ENCODE measurements around the gene CLMN.

The CLMN gene

DNA sequence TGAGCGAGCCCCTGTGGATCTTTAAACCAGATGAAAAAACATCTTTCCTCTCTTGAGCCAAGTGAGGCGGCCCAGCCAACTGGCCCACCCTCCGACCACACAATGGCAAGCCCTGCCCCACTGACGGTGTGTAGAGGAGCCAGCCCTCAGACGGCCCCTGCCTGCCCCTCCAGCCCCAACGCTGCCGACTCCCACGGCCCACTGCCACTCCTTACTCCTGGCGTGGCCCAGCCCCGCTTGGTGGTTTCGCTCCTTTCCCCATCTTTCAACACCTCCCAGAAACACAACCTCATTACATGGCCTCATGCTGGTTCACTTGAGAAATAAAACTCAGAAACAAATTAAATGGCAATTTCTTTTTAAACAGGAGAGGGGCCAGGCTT, 81.8 kb downstream of the CLMN start:
- no peak for DNase-seq (ENCODE audit: low read depth)

DNA sequence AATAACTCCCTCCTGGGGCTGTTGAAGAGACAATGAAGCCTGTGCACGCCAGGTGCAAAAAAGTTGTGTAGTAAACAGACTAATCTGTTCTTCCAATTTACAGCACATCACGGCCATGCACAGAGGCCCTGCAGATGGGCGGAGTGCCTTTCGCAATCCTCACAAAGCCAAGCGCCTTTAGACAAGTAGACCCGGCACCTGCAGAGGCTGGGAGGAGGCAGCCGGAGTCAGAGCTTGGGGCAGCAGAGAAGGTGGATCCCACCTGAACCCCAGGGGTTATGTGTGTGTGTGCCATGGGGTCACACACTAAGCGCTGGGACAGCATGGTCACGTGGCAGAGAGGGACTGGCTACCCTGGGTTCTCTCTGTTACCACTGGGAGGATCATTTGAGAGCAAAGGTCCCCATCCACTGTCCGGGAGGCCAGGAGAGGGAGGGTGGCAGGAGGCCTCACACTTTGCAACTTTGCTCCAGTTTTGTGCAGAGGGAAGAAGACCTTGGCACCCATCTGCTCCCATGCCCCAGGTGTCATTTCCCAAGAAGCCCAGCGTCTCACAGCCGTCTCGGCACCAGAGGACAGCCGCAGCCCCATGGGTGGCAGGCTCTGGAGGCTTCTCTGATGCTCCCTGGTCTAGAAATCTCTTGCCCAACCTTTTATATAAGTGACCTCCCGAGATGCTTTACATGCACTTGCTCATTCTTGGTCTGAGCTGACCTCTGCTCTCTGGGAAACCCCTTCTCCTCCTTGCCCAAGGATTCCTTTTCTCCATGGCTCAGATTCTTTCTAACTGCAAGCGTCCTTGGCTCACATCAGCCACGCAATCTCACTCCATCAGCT, 82.4 kb downstream of the CLMN start:
- no peak for DNase-seq (ENCODE audit: low read depth)

DNA sequence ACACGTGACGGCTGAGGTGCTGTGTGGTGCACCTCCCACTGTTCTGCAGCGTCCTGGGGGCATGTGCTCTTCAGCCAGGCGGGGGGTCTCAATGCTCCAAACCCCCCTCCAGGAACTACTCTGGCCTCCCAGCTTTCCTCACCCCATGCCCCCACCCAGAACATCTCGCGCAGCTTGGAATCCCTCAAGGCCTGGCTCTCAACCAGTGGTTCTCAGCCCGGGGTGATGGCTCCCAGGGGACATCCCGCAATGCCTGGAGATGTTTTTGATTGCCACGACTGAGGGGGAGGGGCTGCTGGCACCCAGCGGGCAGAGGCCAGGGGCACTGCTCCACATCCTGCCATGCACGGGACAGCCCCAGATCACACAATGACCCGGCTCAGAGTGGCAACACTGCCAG, 83.5 kb downstream of the CLMN start:
- DNase-seq (ENCODE audit: low read depth) = no peak

DNA sequence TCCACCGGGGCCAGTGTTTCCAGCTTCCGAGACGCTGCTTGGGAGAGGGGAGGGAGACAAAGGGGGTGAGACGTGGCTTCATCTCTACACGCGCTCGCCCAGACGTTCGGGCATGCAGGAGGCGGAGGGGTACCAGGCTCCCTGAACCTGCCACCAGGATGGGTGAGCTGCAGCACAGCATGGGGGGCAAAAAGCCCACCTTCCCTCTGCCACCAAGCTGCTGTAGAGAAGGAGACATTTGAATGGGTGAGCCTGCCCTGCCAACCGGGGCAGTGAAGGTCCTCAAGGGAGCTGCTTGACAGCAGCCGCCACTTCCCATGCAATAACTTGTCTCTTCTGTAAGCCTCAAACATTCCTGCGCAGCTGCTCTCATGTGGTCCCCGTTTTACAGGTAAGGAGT, 83.9 kb downstream of the CLMN start:
- DNase-seq (ENCODE audit: low read depth) = no peak

DNA sequence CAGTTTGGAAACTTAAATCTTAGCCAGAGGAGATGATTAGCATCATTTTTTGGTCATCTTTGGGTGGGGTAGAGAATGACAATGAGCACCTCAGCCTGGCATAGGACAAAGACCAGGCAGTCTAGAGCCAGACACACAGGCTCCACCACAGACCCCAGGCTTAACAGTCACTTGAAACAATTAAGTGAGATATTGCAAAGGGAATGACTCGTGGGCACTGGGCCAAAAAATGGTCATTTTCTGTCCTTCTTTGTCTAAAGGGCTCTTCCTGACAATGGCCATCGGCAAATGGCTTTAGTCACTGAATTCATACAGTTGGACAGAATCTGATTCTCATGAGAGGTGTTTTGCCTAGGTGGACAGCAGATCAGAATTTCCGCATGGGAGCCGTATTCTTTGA, 84.4 kb downstream of the CLMN start:
- DNase-seq (ENCODE audit: low read depth) = no peak

DNA sequence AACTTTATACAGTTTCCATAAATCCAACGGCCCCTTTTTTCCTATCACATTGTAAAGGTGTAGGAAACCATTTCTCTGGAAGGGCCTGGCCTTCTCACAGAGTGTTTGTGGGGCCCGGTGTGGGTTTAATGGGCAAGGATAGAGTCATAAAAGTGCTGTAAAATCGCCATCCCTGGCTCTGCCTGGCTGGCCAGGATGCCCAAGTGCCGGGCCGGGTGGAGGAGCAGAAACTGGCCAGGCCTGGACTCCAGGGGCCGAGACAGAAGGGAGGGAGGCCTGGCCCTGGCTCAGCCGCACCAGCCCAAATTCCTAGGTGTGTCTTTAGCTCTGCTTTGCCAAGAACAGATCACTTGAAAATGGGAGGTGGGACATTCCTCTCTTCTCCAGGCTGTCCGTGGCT, 85.3 kb downstream of the CLMN start:
- DNase-seq (ENCODE audit: low read depth) = no peak

DNA sequence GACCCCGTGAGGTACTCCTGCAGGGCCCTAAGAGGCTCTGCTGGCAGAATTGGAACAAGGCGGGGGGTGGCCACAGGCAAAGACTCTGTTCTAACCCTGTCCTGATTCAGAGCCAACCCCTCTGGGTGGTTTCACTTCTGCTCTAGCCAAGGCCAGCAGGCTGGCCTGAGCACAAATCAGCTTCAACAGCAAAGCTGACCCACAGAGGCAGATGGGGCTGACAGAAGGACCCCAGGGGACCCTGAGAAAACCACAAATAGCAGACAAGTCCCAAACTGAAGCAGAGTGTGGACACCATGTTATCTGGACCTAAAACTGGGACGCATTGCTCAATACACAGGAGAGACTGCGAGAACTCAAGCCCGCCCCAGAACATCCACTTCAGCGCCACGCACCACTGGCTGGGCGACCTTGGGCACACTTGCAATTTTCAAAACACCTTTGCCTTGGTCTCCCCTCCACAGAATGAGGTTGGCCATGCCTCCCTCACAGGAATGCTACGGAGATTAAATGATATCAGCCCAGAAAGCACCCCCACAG, 85.9 kb downstream of the CLMN start:
- DNase-seq (ENCODE audit: low read depth) = no peak

DNA sequence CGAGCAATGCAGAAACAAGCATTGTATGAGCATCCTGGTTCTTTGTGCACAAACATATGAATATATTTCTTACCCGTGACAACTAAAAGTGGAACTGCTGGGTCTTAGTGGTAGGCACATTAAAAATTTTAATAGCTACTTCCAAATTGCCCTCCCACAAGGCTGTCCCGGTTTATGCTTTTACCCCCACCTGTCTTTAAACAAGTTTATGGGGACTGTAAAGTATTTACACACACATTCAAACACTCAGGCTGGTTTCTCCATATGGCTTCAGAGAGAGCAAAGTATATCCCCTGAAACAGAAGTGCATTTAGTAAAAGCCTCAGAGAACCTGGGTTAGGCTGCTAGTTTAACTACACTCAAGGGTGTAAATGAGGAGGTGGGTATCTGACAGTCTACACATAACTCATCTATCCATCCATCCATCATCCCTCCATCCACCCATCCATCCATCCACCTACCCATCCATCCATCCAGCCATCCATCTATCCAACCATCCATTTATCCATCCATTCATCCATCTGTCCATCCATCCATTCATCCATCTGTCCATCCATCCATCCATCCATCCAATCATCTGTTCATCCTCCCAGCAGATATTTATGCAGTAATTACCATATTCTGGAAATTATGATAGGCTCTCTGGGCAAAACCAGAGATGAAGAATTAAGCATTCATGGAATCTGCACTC, 86.7 kb downstream of the CLMN start:
- no peak for DNase-seq (ENCODE audit: low read depth)

DNA sequence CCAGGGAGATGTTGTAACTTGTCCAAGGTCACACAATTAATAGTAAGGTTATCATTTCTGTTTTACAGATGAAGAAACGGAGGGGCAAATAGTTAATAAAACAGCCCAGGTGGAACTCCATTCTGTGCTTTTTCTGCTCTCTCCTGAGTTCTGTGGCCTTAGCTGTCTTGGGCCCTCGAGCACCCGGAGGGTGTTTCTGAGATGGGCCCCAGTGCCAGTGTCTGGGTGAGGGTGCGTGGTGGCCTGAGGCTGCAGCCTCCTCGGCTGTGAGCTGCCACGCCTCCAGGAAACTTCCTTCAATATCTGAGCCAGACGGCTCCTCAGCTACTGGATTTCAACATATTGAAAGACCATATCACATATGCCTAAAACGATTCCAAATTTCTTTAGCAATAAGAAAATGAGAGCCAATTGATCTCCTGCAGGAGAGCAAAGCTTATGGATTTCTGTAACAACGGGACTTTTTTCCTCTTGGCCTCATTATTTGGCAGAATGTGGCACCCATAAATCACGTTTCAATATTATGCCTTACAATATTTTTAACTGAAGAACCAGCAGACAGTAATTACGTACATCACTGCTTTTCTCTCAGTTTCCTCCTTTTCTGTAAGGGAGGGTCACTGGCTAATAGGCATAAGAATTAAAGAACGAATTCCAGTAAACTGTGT, 87.6 kb downstream of the CLMN start:
- no peak for DNase-seq (ENCODE audit: low read depth)

DNA sequence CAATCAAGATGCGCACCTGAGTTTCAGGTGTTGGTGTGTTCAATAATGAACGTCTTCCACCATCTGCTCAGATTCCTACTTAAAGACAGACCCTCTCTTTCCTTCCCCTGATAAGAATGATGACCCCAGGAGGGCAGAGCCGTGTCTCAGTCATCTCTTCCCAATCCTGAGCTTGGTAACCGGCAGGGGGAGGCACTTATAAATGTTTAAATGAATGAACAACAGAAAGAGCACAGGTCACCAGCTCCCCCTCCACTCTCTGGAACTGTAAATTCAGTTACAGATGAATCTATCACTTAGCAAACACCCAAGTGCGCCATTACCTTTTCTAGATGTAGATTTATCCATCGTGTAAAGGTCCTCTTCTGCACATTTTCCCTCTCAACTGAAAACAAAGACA, 90.0 kb downstream of the CLMN start:
- DNase-seq (ENCODE audit: low read depth) = no peak

DNA sequence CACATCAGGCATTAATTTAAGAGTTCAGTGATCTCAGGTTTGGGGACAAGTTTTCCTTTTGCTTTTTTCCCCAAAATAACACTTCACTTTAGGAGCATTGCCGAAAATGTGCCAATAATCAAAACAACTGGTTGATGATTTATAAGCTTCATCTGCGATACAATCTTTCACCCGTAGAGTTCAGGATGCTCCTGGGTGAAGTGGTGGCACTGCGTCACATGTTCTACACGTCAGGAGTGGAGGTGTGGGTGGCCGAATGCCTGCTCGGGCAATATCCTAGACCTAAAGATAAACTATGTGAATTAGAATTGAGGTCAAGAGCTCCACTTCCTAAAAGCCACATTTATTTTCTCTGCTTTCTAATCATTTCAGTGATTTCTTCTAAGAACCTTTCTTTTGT, 91.5 kb downstream of the CLMN start:
- no peak for DNase-seq (ENCODE audit: low read depth)

DNA sequence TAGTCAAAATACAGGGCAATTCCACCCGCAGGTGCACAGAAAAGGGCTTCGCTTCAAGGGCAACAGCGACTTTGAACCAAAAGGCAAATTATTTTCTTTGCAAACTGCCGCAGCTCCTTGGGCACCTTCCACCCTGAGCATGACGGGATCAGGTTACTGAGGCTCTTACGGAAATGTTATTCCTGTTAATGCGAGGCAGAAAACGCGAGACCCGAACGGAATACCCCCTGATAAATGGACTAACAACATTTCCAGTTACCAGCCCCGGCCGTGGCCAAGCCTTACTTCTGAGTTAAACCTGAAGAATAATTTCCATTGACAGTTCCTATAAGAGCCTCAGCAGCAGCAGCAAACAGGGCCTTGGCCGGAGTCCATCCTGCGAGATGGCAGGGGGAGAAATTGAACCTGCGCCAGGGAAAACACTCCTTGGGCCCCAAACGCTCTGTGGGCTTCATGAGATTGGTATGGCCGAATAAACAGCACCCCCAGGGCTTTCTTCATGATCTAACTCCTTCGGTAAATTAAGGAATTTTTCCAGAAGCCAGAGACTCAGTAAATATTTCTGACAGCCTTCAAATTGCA, 92.3 kb downstream of the CLMN start:
- DNase-seq (ENCODE audit: low read depth) = no peak

DNA sequence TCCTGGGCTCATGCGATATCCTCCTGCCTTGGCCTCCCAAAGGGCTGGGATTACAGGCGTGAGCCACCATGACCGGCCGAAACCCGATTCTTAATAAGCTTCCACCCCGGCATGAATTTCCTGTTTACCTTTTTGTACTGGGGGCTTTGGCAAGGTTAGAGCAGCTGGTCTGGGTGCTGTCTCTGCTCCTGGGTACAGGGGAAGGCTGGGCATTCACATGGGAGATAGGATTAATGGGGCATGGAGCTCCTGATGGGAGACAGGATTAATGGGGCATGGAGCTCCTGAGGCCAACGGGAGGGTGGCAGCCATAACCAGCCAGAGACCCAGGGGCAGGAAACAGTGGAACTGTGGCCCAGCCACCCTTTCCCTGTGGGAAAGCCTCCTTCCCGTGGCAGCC, 92.9 kb downstream of the CLMN start:
- DNase-seq (ENCODE audit: low read depth) = no peak

DNA sequence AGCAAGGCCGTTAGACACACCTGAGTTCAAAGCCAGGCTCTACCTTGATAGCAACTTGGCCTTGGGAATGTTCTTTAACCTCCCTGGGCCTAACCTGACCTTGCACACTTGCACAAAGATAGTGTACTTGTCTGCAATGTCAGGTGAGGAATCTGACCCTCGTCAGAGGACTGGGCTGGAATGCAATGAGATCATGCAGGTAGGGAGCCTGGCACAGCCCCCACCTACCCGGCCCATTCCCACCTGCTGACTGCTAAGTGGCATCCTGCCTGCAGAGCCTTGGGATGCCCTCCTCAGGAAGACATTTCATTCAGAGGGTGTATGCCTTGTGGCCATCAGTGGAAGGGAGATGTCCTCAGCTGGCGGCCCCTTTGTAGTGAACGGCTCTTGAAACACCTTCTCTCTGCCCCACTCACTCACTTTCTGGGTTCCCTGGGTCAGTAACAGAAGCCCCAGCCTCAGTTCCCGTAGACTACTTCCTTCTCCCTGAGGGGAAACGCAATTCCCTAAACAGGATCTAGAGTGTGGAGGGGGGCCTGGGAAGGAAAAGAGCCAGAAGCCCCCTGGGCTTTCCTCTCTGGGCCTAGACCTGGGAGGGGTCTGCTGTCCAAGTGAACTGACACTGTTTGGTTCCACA, 94.3 kb downstream of the CLMN start:
- no peak for DNase-seq (ENCODE audit: low read depth)

DNA sequence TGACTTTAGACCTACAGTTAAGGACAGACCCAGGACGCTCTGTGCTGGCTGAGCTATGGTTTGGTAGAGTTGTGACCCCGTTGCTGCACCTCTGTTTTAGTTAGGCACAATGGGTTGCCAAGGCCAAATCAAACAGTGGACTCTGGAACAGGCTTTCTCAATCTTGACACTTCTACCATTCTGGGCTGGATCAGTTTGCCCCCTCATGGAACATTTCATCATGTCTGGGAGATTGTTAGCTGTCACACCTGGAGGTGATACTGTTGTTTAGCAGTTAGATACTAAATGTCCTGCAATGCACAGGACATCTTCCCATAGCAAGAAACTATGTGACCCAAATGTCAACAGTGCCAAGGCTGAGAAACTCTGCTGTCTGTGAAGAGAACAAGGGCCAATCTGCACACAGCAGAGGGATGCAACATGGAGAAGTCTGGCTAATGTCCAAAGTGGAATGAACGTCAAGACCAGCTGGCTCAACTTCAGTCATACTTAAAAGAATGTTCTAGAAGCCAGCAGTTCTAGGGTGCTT, 96.8 kb downstream of the CLMN start:
- no peak for DNase-seq (ENCODE audit: low read depth)

DNA sequence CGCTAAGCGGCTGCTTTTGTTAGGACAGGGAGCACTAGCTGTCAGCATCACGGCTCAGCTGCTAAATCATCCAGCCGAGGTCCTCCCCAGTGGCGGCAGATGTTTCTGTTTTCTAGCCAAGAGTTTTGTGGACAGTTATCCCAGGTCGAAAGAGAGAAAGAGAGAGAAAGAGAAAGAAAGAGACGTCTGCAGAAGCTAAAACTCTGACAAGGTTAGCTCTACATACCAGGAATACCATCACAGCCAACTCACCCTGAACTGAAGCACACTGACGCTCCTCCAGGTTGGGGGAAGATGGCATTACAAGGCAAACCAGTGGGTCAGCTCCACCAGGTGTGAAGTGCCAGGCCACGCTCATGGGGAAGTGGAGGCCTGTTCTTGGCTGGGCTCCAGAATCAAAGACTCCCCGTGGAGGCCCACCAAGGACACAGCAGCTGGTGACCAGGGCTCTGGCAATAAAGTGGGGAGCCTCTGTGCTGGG, 97.5 kb downstream of the CLMN start:
- no peak for DNase-seq (ENCODE audit: low read depth)

DNA sequence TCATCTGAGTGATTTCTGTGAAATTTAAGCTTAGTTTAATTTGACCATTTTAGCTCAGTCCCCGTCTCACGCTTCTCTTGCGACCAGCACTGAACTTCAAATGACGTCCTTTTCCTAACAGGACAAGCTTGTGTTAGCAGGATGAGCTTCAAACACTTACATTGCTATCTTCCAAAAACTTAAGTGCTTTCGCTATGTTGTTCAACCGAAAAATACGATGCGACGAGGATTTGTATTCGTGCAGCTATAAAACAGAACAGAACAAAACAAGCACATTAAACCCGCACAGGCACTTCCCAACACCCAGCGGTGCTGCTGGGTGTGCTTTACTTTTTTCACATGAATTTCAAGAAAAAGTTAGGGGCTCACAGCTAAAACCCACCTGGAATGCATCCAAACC, 98.2 kb downstream of the CLMN start:
- no peak for DNase-seq (ENCODE audit: low read depth)

DNA sequence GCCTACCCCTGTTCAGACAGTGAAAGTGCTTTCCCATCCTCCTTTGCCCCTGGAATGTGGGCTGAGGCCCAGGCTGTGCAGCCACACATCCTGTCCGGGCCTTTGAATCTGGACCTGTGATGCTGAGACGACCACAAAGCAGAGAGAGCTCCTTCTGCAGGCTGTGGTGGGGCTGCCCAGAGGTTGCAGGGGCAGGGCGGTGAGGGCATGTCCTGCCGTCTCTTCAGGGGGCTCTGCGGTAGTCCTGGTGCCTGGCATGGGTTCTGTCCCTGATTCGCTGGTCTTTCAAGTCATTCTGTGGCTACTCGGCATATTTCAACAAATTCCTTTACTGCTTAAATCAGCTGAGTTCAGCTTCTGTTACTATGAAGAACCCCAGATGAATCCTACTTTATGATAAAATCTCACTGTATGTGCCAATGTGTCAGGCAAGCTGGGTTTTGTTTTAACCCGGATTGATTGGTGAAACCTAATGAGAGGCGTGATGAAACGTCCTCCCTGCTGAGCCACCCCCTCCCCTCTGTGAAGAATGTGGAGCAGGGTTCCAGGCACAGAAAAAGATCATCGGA, 99.0 kb downstream of the CLMN start:
- DNase-seq (ENCODE audit: low read depth) = no peak

DNA sequence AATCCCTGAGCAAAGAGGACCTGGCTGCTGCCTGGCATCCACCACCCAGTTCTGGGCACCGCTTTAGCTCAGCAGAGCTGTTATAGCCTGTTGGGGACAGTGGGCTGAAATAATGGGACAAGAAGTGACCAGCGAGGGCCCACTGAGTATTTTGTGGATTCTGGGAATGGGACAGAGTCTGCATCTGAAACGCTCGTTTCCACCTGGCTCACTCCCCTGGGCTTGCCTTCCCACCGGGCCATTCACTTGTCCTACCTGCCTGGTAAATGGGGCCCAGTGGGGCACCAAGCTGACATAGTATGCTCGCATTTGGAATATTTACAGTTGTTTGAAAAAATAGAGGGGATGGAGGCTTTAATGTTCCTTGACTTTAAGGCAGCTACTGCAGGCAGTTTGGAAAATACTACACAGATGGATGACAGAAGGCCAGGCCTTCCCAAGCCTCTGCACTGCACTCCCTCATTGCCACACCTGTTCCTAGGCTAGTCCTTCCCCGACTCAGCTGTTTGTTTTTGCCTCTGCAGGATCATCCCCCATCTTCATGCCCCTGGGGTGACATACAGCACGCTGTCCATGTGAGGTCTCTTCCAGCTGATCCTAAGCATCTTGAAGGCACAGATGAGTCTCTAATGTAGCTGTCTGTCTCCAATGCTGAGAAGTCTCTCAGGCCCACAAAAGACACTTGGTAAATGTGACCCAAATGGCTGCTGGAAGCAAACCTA, 101.1 kb downstream of the CLMN start:
- no peak for DNase-seq (ENCODE audit: low read depth)

DNA sequence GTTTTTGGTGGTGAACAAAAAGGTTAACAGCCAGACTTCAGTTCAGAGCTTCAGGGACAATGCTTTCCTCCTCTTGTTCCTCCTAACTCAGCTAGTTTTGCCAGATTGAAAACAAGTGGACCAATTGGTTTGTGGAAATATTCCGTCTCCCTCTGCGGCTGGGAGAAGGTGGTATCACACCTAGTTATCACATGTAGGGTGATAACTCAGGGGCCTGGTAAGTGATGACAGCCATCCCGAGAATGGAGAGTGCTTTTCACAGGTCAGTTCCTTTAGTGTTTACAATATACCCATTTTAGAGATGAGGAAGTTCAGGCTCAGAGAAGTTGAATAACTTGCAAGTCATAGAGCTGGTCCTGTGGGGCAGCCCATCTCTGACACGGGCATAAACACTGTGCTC, 101.7 kb downstream of the CLMN start:
- no peak for DNase-seq (ENCODE audit: low read depth)

Measured in stimulated activated CD8-positive, alpha-beta memory T cell treated with anti-CD3 and anti-CD28 coated beads, Interleukin-15, amount 100 ng/mL, for 1 hour (primary cell).